GM19438 (cell line): Measurements from ENCODE around the gene MYL9.
"Not testable (repeated sequence)": the region's sequence is repeated elsewhere in the genome, so short reads cannot be mapped to it uniquely, and the experiment has no call there.

ENCODE experiments used
- ATAC-seq: cut with Tn5 transposase; IDR thresholded peaks from one replicate; pipeline ENCODE4 v1.9.1; 2021; ENCODE audit warnings: low read depth; ENCODE audit not compliant: unreplicated experiment

The MYL9 gene

DNA sequence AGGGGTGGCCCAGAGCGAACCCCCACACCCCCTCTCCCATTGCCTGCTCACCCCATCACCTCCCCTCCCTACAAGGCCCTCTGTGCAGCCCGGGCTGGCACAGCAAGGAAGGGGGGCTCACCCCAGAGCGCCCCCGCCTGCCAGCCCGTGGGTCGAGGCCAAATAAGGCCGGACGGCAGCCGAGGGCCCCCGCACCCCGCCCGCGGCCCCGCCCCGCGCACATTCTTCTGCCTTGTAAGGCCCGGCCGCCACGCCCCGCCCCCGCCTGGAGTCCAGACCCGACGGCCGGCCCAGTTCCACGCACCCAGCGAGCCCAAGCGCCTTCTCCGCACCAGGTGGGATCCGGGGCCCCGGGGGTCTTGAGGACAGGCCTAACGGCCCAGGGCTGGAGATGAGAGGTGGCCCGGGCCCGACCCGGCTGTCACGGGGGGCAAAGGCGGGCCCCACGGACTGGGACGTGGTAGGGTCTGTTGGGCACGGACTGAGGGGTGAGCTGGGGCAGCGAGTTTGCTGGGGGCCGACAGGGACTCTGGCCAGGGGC is at the start of gene MYL9:
Gene MYL9, plus strand, starts transcription at position 293 of the 541 bp plus-strand sequence. CDS start 3,366 bp downstream, outside the sequence.
- ATAC-seq, result no peak

DNA sequence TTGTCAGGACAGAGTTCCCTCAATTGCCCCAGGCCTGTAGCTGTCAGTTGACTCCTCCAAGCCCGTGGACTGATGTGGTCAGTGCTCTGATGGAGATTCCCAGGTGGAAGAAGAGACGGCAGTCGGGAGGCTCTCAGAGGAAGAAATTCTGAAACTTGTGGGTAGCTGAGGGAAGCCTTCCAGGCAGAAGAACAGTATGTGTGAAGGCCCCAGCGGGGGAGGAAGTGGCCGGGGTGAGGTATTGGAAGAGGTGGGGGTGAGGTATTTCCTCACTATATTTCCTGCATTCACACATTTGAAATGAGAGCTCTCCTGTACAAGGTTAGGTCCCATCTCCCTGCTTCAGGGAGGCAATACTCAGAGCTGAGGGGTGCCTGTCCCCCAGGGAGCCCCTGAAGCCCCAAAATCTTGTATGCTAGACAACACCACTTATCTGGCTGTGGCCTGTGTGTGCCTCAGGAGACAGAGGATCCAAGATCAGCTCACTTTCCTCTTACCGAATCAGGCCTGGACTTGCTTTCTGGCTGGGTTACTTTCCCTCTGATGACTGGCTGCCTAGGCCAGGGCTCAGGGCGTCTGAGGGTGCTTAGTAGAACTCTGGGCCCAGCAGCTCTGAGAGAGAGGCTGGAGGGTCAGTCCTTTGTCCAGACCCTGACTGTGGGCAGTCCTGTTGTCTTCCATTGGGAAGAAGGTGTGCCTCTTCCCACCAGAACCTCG is 49.3 kb upstream of the MYL9 start:
- no peak for ATAC-seq

- ATAC-seq, result no peak
These were observed 48.1 kb upstream of the MYL9 start for GRCh38 chr20:36493051-36493800.

GRCh38 chr20:36493801-36494114 is 47.6 kb upstream of the MYL9 start:
- no peak for ATAC-seq

DNA sequence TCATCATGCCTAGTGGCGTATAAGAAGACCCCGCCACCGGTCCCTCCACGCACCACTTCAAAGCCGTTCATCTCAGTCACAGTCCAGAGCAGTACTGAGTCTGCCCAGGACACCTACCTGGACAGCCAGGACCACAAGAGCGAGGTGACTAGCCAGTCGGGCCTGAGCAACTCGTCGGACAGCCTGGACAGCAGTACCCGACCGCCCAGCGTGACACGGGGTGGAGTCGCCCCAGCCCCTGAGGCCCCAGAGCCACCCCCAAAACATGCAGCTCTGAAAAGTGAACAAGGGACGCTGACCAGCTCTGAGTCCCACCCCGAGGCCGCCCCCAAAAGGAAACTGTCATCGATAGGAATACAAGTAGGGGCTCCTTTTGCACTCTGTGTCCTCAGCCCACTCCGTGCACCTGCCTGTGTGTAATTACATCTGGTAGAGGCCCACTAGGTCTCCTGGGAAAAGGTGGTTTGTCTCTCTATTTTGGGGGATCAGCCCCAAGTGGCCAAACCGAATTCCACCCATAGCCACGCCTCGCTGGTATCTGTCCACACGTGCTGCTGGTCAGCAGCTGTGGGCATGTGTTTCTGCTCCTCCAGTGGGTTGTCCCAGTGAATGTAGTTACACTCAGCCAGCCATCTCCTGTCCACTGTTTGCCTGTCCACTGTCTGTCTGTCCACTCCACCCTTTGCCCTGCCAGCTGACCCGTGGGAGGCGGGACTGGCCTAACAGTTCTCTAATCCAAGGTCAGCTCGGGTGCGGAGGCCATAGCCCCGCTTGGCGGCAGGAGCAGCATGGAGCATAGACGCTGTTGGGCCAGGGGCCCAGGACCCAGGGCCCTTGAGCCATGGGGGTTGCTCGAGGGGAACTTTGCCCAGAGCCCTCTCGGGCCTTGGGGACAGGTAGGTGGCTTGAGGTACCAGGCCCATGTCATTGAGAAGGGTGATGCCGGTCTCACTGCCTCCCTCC is 44.3 kb upstream of the MYL9 start:
- ATAC-seq, result no peak

DNA sequence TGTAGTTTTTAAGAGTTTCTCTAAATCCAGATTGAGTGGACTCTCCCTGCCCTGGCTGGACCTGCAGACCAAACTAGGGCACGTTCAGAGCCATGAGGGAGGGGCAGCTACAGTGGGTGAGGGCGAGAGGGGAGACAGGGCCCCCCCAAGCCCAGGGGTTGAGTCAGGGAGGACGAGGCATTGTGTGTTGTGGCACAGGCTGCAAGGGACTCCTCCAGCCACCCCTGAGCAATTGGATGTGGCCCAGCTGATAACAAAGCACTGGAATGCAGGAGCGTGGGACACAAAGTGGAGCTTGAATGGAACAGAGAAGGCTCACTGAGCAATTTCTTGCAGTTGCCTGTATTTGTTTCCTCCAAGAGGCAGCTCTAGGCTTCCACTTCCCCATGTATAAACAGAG is 43.5 kb upstream of the MYL9 start:
- no peak for ATAC-seq

- no peak for ATAC-seq
These were observed 42.7 kb upstream of the MYL9 start for GRCh38 chr20:36498386-36499179.

DNA sequence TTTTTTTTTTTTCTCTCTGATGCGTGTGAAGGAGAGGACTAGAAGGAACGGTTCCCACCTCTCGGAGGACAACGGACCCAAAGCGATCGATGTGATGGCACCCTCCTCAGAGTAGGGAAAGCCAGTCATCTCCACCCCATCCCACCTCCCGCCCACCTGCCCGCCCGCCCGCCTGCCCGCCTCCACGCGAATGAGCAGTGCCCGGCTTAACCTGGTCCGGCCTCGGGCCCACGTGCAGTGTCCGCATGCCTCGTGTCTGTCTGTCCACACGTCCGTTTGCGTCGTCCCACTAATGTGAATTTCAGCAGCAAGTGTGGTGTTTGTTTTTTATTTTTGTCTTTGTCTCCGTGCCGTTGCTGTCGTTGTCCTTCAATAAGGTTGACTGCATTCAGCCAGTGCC is 42.1 kb upstream of the MYL9 start:
- no peak for ATAC-seq

- ATAC-seq, result no peak
These were observed 41.4 kb upstream of the MYL9 start for GRCh38 chr20:36499723-36500501.

- ATAC-seq, result no peak
These were observed 39.8 kb upstream of the MYL9 start for GRCh38 chr20:36501367-36502006.

DNA sequence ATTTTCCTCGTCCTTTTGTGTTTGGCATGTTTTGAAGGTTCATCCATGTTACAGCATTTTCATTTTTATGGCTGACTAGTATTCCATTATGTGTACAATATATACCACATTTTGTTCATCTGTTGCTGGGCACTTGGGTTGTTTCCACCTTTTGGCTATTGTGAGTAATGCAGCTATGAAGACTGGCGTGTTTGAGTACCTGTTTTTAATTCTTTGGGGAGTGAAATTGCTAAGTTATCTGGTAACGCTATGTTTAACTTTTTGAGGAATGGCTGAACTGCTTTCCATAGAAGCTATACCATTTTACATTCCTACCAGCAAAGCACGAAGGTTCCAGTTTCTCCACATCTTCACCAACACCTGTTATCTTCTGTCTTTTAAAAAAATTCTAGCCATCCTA is 37.0 kb upstream of the MYL9 start:
- ATAC-seq, result no peak

- ATAC-seq, result no peak
These were observed 35.1 kb upstream of the MYL9 start for GRCh38 chr20:36506253-36506652.

DNA sequence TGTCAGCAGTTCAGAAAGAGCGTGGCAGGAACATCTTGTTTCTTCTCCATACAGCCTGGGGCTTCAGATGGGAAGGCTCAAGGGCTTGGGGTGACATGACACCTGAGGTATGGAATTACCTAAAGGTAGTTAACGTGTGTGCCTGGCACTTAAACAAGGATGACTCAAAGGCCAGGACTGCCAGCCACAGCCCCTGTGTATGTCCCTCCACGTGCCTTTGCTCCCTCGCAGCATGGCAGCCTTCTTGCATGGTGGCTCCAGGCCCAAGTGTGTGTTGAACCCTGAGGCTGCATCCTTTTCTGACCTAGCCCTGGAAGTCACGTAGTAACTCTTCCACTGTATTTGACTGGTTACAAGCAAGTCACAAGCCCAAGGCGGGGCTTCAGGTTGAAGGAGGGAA is 33.6 kb upstream of the MYL9 start:
- ATAC-seq, result no peak

- no peak for ATAC-seq
These were observed 22.2 kb upstream of the MYL9 start for GRCh38 chr20:36519012-36519719.

DNA sequence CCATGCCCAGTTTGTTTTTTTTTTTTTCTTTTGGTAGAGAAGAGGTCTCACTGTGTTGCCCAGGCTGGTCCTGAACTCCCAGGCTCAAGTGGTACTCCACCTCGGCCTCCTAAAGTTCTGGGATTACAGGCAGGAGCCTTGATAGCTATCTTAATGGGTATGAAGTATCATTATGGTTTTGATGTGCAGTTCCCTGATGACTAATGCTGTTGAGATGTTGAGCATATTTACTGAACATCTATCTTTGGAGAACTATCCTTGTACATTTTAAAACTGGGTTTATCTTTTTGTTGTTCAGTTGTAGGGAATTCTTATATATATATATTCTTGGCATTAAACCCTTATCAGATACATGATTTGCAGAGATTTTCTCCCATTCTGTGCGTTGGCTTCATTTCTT is 21.4 kb upstream of the MYL9 start:
- ATAC-seq, result no peak

DNA sequence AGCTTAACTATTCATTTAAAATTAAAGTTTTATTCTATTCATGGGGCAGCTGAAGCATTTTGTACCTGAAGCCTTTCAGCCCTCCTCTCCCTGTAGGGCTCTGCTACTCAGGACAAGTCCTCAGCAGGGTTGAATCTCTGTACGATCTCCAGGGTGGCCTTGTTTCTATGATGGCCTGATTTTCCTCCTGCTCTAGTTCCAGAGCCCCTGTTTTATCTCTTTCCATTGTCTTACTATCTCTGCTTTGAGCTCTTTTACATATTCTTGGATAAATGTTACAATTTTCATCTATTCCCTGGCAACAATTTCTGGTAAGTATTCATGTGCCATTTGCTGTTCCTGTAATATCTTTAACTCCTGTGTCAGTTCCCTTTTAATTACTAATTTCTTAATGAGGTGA is 19.8 kb upstream of the MYL9 start:
- no peak for ATAC-seq

- not testable (repeated sequence) for ATAC-seq
These were observed 18.9 kb upstream of the MYL9 start for GRCh38 chr20:36522412-36522811.

GRCh38 chr20:36523341-36523740 is 18.0 kb upstream of the MYL9 start:
- ATAC-seq, result no peak
